Measurements from ENCODE around the gene TTI1. TPM values are rescaled to one million over a fixed set of nuclear protein-coding genes. Genes with fewer than 3 reads are reported as not detected.
"Not testable (repeated sequence)": the region's sequence is repeated elsewhere in the genome, so short reads cannot be mapped to it uniquely, and the experiment has no call there.

Gene TTI1
- total RNA-seq, 4 donors from 2014 or later = 8.2 to 14.2 (median 10.8) TPM

DNA sequence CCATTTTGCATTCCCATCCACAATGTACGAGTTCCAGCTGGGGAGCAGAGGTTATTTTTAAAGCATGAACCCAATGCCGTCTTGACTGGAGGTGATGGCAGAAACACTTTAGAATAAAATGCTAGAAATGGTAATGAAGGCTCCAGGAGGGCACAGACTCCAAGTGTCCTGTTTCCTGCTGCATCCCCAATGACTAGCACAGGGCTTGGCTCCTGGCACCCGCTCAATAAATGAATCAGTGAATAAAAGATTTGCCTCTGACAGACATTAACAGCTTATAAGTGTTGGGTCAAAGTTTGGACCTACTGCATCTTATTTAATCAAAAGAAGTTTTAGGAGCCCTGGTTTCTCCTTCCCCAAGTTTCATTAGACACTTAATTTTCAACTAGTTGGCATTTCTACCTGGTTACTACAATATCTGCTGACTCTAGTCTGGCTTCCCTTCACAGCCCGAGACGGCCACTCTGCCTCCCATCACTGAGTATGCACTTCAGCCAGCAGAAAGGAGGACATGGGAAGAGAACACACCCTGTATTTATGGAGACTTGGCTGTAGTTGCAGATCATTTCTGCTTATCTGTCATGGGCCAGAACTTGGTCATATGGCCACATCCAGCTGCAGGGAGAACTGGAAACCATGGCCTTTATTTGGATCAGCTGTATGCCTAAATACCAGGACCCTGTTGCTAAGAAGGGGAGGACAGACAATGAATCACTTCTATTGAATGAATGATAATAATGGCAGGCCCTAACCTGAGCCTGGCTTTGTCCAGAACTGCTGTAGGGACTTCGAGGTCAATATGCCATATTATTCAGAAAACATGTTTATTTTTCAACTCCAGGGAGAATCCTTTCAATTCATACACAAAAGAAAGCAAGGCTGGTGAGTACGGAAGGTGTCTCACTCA lies 63.1 kb downstream of the TTI1 start:
- no peaks in the 10 kb centered on the region for H3K4me1 ChIP-seq
- TF ChIP-seq, protein P1, sequence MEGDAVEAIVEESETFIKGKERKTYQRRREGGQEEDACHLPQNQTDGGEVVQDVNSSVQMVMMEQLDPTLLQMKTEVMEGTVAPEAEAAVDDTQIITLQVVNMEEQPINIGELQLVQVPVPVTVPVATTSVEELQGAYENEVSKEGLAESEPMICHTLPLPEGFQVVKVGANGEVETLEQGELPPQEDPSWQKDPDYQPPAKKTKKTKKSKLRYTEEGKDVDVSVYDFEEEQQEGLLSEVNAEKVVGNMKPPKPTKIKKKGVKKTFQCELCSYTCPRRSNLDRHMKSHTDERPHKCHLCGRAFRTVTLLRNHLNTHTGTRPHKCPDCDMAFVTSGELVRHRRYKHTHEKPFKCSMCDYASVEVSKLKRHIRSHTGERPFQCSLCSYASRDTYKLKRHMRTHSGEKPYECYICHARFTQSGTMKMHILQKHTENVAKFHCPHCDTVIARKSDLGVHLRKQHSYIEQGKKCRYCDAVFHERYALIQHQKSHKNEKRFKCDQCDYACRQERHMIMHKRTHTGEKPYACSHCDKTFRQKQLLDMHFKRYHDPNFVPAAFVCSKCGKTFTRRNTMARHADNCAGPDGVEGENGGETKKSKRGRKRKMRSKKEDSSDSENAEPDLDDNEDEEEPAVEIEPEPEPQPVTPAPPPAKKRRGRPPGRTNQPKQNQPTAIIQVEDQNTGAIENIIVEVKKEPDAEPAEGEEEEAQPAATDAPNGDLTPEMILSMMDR (IDR thresholded peaks at IDR 0.05) = no peak
- TF ChIP-seq POLR2A (IDR thresholded peaks at IDR 0.05) (no peak), EP300 (IDR thresholded peaks at IDR 0.05) (no peak)
- no peak overlapping the region for H3K27ac ChIP-seq
- 74 to 77% methylated on average over 7 of the region's 7 CpGs for WGBS, 2 donors
- no peak overlapping the region for H3K4me3 ChIP-seq
- H3K9me3 ChIP-seq = peaks cover 0 to 34% (median 5%) of the 10 kb centered on the region in 4 donors
- DNase-seq (ENCODE audit: low spot score in 2 of 2) = no peak
- peaks cover 0 to 6% (median 0%) of the 10 kb centered on the region in 3 donors for H3K36me3 ChIP-seq
- H3K27me3 ChIP-seq = no peaks in the 10 kb centered on the region

DNA sequence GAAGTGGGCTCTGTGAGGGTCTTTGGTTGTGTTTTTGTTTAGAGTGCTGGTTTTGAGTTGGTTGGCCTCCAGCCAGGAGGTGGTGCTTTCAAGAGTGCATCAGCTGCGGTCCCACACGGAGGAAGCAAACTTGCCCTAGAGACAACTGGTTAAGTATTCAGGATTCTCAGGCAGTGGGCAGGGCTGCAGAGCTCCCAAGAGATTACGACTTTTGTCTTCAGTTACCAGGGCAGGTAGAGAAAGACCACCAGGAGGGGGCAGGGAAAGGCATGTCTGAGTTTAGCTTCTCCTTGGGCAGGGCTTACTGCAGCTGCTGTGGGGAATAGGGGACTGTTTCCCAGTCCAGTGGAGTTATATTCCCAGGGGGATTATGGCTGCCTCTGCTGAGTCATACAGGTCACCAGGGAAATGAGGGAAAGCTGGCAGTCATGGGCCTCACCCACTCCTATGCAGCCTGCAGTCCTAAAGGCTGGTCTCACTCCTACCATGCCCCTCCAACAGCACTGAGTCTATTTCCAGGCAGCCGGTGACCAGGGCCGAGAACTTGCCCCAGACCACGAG lies 64.3 kb downstream of the TTI1 start:
- no peak for TF ChIP-seq EP300 (IDR thresholded peaks at IDR 0.05)
- TF ChIP-seq POLR2A (IDR thresholded peaks at IDR 0.05) = no peak
- TF ChIP-seq, protein P1 (IDR thresholded peaks at IDR 0.05) = no peak
- WGBS, 2 donors = 57 to 72% methylated on average over 5 to 6 of the region's 6 CpGs
- Histone ChIP-seq H3K36me3 (peaks cover 0 to 6% (median 0%) of the 10 kb centered on the region in 3 donors), H3K9me3 (peaks cover 0 to 44% (median 5%) of the 10 kb centered on the region in 4 donors), H3K4me1 (no peaks in the 10 kb centered on the region), H3K27me3 (no peaks in the 10 kb centered on the region), H3K27ac (no peak overlapping the region), H3K4me3 (no peak overlapping the region)
- DNase-seq (ENCODE audit: low spot score in 2 of 2) = no peak

DNA sequence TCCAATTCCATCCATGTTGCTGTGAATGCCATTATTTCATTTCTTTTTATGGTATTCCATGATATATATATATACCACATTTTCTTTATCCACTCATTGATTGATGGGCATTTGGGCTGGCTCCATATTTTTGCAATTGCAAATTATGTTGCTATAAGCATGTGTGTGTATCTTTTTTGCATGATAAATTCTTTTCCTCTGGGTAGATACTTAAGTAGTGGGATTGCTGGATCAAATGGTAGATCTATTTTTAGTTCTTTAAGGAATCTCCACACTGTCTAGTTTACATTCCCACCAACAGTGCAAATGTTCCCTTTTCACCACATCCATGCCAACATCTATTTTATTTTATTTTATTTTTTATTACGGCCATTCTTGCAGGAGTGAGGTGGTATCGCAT lies 69.8 kb downstream of the TTI1 start:
- not testable (repeated sequence) for H3K27me3 ChIP-seq
- WGBS, 2 donors = 95 to 97% methylated on average over 2 of the region's 2 CpGs

DNA sequence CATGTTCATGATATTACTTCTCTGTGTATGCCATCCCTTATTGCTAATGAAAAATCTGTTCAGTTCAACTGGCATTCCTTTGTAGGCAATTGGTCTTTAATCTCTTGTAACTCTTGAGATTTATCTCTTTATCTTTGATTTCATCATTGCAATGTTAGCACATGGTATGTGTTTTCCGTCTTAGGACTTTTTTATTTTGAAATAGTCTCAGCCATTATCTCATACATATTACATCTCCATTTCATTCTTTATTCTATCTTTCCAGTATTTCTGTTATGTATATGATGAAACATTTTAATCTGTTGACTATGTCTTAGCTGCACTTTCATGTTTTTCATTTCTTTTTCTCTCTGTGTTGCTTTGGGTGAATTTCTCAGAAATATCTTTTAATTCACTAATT lies 72.2 kb downstream of the TTI1 start:
- 95 to 100% methylated on average over 1 of the region's 1 CpG for WGBS, 2 donors
- Histone ChIP-seq H3K36me3 (no peaks in the 10 kb centered on the region), H3K9me3 (peaks cover 0 to 54% (median 0%) of the 10 kb centered on the region in 4 donors), H3K4me1 (no peaks in the 10 kb centered on the region), H3K27ac (no peak overlapping the region), H3K27me3 (peaks cover 0 to 8% of the 10 kb centered on the region in 2 donors), H3K4me3 (no peak overlapping the region)
- TF ChIP-seq, protein P1 (IDR thresholded peaks at IDR 0.05) = no peak
- TF ChIP-seq POLR2A (IDR thresholded peaks at IDR 0.05) (no peak), EP300 (IDR thresholded peaks at IDR 0.05) (no peak)
- DNase-seq (ENCODE audit: low spot score in 2 of 2) = no peak

More for the DNA sequence above, 69.8 kb downstream of the TTI1 start:
- not testable (repeated sequence) for H3K27ac ChIP-seq; DNase-seq (ENCODE audit: low spot score in 2 of 2); H3K36me3 ChIP-seq; H3K4me3 ChIP-seq; H3K4me1 ChIP-seq
- H3K9me3 ChIP-seq = peaks cover 0 to 76% (median 5%) of the 10 kb centered on the region in 4 donors

DNA sequence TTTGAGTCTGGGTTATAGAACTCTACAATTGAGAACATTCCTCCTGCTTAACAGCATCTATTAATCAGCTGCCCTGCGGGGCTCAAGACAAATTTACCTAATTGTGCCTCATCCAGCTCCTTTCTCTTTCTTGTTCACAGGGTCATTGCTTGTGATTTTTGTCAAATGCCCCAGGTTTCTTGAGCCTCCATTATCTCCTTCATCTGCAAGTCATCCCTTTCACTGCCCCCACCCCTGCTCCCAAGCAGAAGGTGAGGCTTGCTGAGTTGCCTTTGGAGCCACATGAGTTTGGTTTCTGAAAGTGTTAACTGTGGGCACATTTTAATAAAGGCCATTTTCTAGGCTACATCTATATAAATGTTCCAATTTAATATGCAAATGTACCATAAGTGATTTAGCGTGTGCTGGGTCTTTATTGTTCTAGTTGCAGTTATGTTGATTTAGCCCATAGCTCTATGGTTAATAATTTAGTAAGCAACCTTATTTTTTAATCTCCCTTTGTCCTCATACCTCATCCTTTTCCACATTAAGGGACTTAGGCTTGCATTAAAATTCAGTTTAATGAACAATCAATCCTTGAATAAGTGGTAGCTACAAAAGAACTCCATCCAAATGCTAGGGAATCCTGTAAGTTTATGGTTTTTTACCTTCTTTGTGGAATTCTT lies 74.3 kb downstream of the TTI1 start:
- WGBS, 2 donors = 64 to 69% methylated on average over 2 of the region's 2 CpGs
- Histone ChIP-seq H3K9me3 (peaks cover 0 to 43% (median 0%) of the 10 kb centered on the region in 4 donors), H3K4me3 (no peak overlapping the region), H3K36me3 (no peaks in the 10 kb centered on the region), H3K27me3 (peaks cover 0 to 8% of the 10 kb centered on the region in 2 donors), H3K4me1 (no peaks in the 10 kb centered on the region), H3K27ac (no peak overlapping the region)
- TF ChIP-seq, protein P1 (IDR thresholded peaks at IDR 0.05) = no peak
- TF ChIP-seq POLR2A (IDR thresholded peaks at IDR 0.05) (no peak), EP300 (IDR thresholded peaks at IDR 0.05) (no peak)
- no peak for DNase-seq (ENCODE audit: low spot score in 2 of 2)

Measured in tibial nerve (tissue), 4 donors.